ENCODE results near the gene NUDT8. TPM values are rescaled to one million over a fixed set of nuclear protein-coding genes. Genes with fewer than 3 reads are reported as not detected.
"Not testable (repeated sequence)": the region's sequence is repeated elsewhere in the genome, so short reads cannot be mapped to it uniquely, and the experiment has no call there.

NUDT8 gene
- total RNA-seq, 1 donor from 2014 or later: 5.1 TPM

- H3K36me3 ChIP-seq (ENCODE audit: control insufficient read depth, insufficient read depth, low read length): no peaks in the 10 kb centered on the region
- no peak for DNase-seq (ENCODE audit: low read depth)
- peaks cover 20% of the 10 kb centered on the region for H3K27me3 ChIP-seq (ENCODE audit: control insufficient read depth, insufficient read depth, low read length)
- H3K4me3 ChIP-seq (ENCODE audit: low read depth, low read length): no peak overlapping the region
- peak; percentile 69 for TF ChIP-seq CTCF (IDR thresholded peaks at IDR 0.05; ENCODE audit: insufficient read depth, low read length, poor library complexity, severe bottlenecking)
Observed at GRCh38 chr11:67640021-67640757, 10.5 kb upstream of the NUDT8 start.

GRCh38 chr11:67639438-67639859 lies 9.7 kb upstream of the NUDT8 start, which contains the start of gene TBX10:
TSS of gene TBX10 (minus strand) at chr11:67639763. CDS start at chr11:67639472, 291 bp downstream.
- no peak for DNase-seq (ENCODE audit: low read depth)

GRCh38 chr11:67638535-67639437 lies 9.0 kb upstream of the NUDT8 start:
- no peaks in the 10 kb centered on the region for H3K36me3 ChIP-seq (ENCODE audit: control insufficient read depth, insufficient read depth, low read length)
- DNase-seq (ENCODE audit: low read depth): no peak
- no peak for TF ChIP-seq CTCF (IDR thresholded peaks at IDR 0.05; ENCODE audit: insufficient read depth, low read length, poor library complexity, severe bottlenecking)
- H3K4me3 ChIP-seq (ENCODE audit: low read depth, low read length): no peak overlapping the region
- H3K27me3 ChIP-seq (ENCODE audit: control insufficient read depth, insufficient read depth, low read length): peaks cover 27% of the 10 kb centered on the region

More at GRCh38 chr11:67639438-67639859, 9.7 kb upstream of the NUDT8 start, which contains the start of gene TBX10:
- H3K4me3 ChIP-seq (ENCODE audit: low read depth, low read length): no peak within 1 kb of the TSS
- TF ChIP-seq CTCF (IDR thresholded peaks at IDR 0.05; ENCODE audit: insufficient read depth, low read length, poor library complexity, severe bottlenecking): no peak
- H3K27me3 ChIP-seq (ENCODE audit: control insufficient read depth, insufficient read depth, low read length): peaks cover 23% of the 10 kb centered on the region
- H3K36me3 ChIP-seq (ENCODE audit: control insufficient read depth, insufficient read depth, low read length): no peaks in the 10 kb centered on the region

- not testable (repeated sequence) for H3K4me3 ChIP-seq (ENCODE audit: low read depth, low read length); DNase-seq (ENCODE audit: low read depth); H3K36me3 ChIP-seq (ENCODE audit: control insufficient read depth, insufficient read depth, low read length)
- H3K27me3 ChIP-seq (ENCODE audit: control insufficient read depth, insufficient read depth, low read length): peaks cover 27% of the 10 kb centered on the region
Observed at GRCh38 chr11:67637441-67637840, 7.7 kb upstream of the NUDT8 start.

- Histone ChIP-seq H3K4me3 (ENCODE audit: low read depth, low read length) (no peak overlapping the region), H3K27me3 (ENCODE audit: control insufficient read depth, insufficient read depth, low read length) (peaks cover 27% of the 10 kb centered on the region), H3K36me3 (ENCODE audit: control insufficient read depth, insufficient read depth, low read length) (no peaks in the 10 kb centered on the region)
- no peak for DNase-seq (ENCODE audit: low read depth)
- TF ChIP-seq CTCF (IDR thresholded peaks at IDR 0.05; ENCODE audit: insufficient read depth, low read length, poor library complexity, severe bottlenecking): no peak
Observed at GRCh38 chr11:67636962-67637361, 7.2 kb upstream of the NUDT8 start.

GRCh38 chr11:67635231-67635521 lies 5.4 kb upstream of the NUDT8 start:
- no peak for TF ChIP-seq CTCF (IDR thresholded peaks at IDR 0.05; ENCODE audit: insufficient read depth, low read length, poor library complexity, severe bottlenecking)
- DNase-seq (ENCODE audit: low read depth): no peak
- peaks cover 18% of the 10 kb centered on the region for H3K27me3 ChIP-seq (ENCODE audit: control insufficient read depth, insufficient read depth, low read length)
- H3K4me3 ChIP-seq (ENCODE audit: low read depth, low read length): no peak overlapping the region
- no peaks in the 10 kb centered on the region for H3K36me3 ChIP-seq (ENCODE audit: control insufficient read depth, insufficient read depth, low read length)
